Mucosa of descending colon (tissue), 3 donors: Measurements from ENCODE around the gene PGP. TPM values are rescaled to one million over a fixed set of nuclear protein-coding genes. Genes with fewer than 3 reads are reported as not detected.

ENCODE experiments used
- ATAC-seq: fragments of 200-7000 bp; cut with Tn5 transposase; one replicate; pipeline ENCODE4 v1.9.1; 2020; ENCODE audit warnings: mild to moderate bottlenecking, moderate library complexity
- DNase-seq, 3 donors: peaks; one replicate each; pipeline ENCODE4 v3.0.0-alpha.2; 2020
- H3K36me3 ChIP-seq: fragments of 200-600 bp; one replicate; pipeline ENCODE4 v1.8.0; 2021; ENCODE audit warnings: low read depth, mild to moderate bottlenecking
- H3K4me1 ChIP-seq: fragments of 200-600 bp; one replicate; pipeline ENCODE4 v1.8.0; 2021; ENCODE audit warnings: low read depth, mild to moderate bottlenecking
- H3K4me3 ChIP-seq: fragments of 200-600 bp; one replicate; pipeline ENCODE4 v1.8.0; 2021; ENCODE audit warnings: mild to moderate bottlenecking
- H3K9me3 ChIP-seq: fragments of 200-600 bp; one replicate; pipeline ENCODE4 v1.8.0; 2021; ENCODE audit warnings: mild to moderate bottlenecking
- CTCF ChIP-seq: fragments of 200-600 bp; IDR thresholded peaks from one replicate; pipeline ENCODE4 v1.8.0; 2022; ENCODE audit warnings: antibody characterized with exemption, mild to moderate bottlenecking
- intact Hi-C, 2 donors: fragments of 100-400 bp; cut with DNase I in 1 of 2; cut with micrococcal nuclease in 1 of 2; formaldehyde crosslinking; loops; one replicate each; pipeline versions ENCODE4 v1.11.0 to v1.11.1; 2022; cut with DNase I, micrococcal nuclease
- total RNA-seq, 3 donors: library from RNA; stranded (reverse); fragmentation: NEBNext Ultra II Directional in 2 of 3; extraction: Animal tissue kit (Norgen Biotek cat#: 25700) in 2 of 3; gene quantifications; one replicate each; pipeline versions ENCODE4 v1.2.1 to v1.2.4, GENCODE V29; 2021 to 2023
- donor health status: DM: no; HTN: no; CAD: no; lungs with moderate emphysema.
- donor health status: DM: no; HTN: no; CAD: no.
- donor health status: DM: no; HTN: yes; CAD: no.

Gene PGP
- total RNA-seq, 3 donors from 2014 or later: 15.5 to 19.7 (median 17.6) TPM

- H3K4me3 ChIP-seq: no peak overlapping the region
- DNase-seq (no peak), ATAC-seq (no peak)
- no peaks in the 10 kb centered on the region for H3K4me1 ChIP-seq
- H3K36me3 ChIP-seq: peaks cover 3% of the 10 kb centered on the region
- intact Hi-C loops: no loop called here
- TF ChIP-seq CTCF: no peak
- no peaks in the 10 kb centered on the region for H3K9me3 ChIP-seq
These were observed 33.4 kb downstream of the PGP start for GRCh38 chr16:2180962-2181923.

DNA sequence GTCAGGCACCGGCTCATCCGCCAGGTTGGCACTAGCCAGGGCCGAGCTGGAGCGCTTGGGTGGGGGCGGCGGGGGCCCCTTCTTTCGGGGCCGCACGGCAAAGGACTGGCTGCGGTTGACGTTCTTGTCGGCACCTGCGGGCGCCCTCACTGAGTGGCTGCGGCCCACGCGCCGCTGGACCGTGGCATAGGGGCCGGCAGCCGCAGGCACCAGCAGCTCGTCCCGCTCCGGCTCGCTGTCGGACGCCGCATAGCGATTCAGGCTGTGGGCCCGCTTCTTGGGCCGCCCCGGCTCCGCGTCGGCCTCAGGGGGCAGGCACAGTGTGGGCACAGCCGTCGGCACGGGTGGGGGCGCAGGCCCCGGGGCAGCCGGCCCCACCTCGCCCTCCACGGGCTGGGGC is 34.2 kb downstream of the PGP start:
- TF ChIP-seq CTCF: no peak
- intact Hi-C loops: no loop called here
- H3K36me3 ChIP-seq: peaks cover 3% of the 10 kb centered on the region
- H3K9me3 ChIP-seq: no peaks in the 10 kb centered on the region
- no peak overlapping the region for H3K4me3 ChIP-seq
- H3K4me1 ChIP-seq: no peaks in the 10 kb centered on the region
- no peak for DNase-seq
- ATAC-seq: no peak

DNA sequence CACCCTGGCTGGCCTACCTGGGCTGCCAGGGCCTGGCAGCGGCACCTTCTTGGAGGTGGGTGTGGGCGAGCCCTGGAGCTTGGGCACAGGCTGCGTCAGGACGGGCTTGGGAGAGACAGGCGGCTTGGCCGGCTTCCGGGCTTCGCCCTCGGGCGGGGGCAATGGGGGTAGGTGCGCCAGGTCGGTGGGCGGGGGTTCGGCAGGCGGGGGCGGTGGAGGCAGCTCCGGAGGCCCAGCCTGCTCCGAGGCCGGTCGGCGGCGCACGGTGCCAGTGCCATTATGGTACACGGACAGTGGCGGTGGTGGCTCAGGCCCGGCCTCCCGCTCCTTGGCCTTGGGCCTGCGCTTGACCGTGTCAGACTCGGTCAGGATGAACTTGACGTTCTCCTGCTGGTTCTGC is 35.1 kb downstream of the PGP start:
- no peaks in the 10 kb centered on the region for H3K9me3 ChIP-seq
- no peak for TF ChIP-seq CTCF
- intact Hi-C loops: no loop called here
- peaks cover 3% of the 10 kb centered on the region for H3K36me3 ChIP-seq
- ATAC-seq (no peak), DNase-seq (no peak)
- H3K4me3 ChIP-seq: no peak overlapping the region
- H3K4me1 ChIP-seq: no peaks in the 10 kb centered on the region

- H3K4me1 ChIP-seq: no peaks in the 10 kb centered on the region
- H3K9me3 ChIP-seq: no peaks in the 10 kb centered on the region
- intact Hi-C loops: no loop called here
- DNase-seq (no peak), ATAC-seq (no peak)
- peaks cover 3% of the 10 kb centered on the region for H3K36me3 ChIP-seq
- TF ChIP-seq CTCF: no peak
- no peak overlapping the region for H3K4me3 ChIP-seq
These were observed 35.5 kb downstream of the PGP start for GRCh38 chr16:2179107-2179501.

DNA sequence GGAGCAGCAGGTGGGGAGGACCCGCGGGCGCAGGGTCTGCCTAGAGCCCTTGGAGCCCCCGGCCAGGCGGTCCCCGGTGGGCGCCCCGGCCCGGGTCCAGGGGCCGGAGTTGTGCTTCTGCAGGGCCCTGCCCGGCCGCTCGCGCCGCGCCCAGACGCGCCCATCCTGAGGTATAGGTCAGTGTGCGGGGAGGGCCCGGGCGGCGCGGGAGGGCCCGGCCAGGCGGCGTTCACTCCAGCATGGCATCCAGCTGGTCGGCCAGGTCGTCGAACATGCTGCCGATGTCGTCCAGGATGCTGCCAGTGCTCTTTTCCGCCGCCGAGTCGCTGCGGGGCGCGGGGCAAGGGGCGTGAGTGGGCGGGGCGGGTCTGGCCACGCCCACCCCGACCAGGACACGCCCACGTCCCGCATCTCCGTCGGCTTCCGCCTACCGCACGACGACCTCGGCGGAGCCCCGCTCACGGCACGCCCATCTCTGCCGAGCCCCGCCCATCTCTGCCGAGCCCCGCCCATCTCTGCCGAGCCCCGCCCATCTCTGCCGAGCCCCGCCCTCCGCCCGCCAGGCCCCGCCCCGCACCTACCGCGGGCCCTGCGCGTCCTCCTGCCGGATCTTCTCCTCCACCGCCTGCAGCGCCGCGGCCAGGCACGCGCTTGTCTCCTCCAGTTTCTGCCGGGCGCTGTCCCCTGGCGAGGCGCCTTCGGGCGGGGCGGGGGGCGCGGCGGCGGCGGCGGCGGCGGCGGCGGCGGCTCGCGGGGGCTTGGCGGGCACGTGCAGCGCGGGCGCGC is 36.1 kb downstream of the PGP start:
- no peak for TF ChIP-seq CTCF
- intact Hi-C loops: no loop called here
- Histone ChIP-seq H3K9me3 (no peaks in the 10 kb centered on the region), H3K36me3 (peaks cover 3% of the 10 kb centered on the region), H3K4me3 (no peak overlapping the region), H3K4me1 (no peaks in the 10 kb centered on the region)
- peak in 1 of 3 donors; percentile 10 for DNase-seq
- peak; percentile 18 for ATAC-seq
